ENCODE measurements around the gene WDHD1. TPM values are rescaled to one million over a fixed set of nuclear protein-coding genes. Genes with fewer than 3 reads are reported as not detected.
"Not testable (repeated sequence)": the region's sequence is repeated elsewhere in the genome, so short reads cannot be mapped to it uniquely, and the experiment has no call there.

Gene WDHD1
- total RNA-seq, 2 experiments from 2014 or later, result 33.5 to 60.3 TPM

DNA sequence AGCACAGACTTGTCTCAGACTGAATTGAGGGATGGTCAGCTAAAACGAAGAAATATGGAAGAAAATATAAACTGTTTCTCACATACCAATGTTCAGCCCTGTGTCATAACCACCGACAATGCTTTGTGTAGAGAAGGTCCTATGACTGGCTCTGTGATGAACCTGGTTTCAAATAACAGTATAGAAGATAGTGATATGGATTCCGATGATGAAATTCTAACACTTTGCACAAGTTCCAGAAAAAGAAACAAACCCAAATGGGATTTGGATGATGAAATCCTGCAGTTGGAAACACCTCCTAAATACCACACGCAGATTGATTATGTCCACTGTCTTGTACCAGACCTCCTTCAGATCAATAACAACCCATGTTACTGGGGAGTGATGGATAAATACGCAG, 16.6 kb upstream of the WDHD1 start:
- Histone ChIP-seq H3K9me2 (ENCODE audit: insufficient read depth, low read length) (no peaks in the 10 kb centered on the region), H3K4me1 (ENCODE audit: insufficient read depth, low read length, poor library complexity, severe bottlenecking) (no peaks in the 10 kb centered on the region), H3K4me2 (ENCODE audit: low read length) (no peak overlapping the region), H3K79me2 (ENCODE audit: insufficient read depth, low read depth, low read length) (peaks cover 27% of the 10 kb centered on the region), H3K4me3 (ENCODE audit: low read depth, low read length, poor library complexity, severe bottlenecking) (no peak overlapping the region), H3K36me3 (ENCODE audit: insufficient read depth, low read length) (peaks cover 64% of the 10 kb centered on the region), H4K20me1 (ENCODE audit: insufficient read depth, low read length) (no peaks in the 10 kb centered on the region), H3K27ac (ENCODE audit: low read depth, low read length, poor library complexity, severe bottlenecking) (no peak overlapping the region), H3K9me3 (ENCODE audit: low read length) (no peaks in the 10 kb centered on the region; the same call in 1 of the 2 replicates), H2AFZ (ENCODE audit: low read length) (no peak overlapping the region)
- TSS peak; percentile 15 for BruUV-seq (replicated peaks)
- ChIA-PET CTCF (ENCODE audit: unreplicated experiment) (no interaction called here), POLR2A (interaction anchor here (2.7 kb wide), 1 partner anchor 16 kb away, joined by 19 read pairs; the partner anchor contains the start of genes SOCS4 and WDHD1)
- TF ChIP-seq, protein P1, sequence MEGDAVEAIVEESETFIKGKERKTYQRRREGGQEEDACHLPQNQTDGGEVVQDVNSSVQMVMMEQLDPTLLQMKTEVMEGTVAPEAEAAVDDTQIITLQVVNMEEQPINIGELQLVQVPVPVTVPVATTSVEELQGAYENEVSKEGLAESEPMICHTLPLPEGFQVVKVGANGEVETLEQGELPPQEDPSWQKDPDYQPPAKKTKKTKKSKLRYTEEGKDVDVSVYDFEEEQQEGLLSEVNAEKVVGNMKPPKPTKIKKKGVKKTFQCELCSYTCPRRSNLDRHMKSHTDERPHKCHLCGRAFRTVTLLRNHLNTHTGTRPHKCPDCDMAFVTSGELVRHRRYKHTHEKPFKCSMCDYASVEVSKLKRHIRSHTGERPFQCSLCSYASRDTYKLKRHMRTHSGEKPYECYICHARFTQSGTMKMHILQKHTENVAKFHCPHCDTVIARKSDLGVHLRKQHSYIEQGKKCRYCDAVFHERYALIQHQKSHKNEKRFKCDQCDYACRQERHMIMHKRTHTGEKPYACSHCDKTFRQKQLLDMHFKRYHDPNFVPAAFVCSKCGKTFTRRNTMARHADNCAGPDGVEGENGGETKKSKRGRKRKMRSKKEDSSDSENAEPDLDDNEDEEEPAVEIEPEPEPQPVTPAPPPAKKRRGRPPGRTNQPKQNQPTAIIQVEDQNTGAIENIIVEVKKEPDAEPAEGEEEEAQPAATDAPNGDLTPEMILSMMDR (conservative IDR thresholded peaks at IDR 0.05; ENCODE audit: low read length), result no peak
- no peak for TF ChIP-seq EZH2phosphoT487 (IDR thresholded peaks at IDR 0.05; ENCODE audit: borderline replicate concordance, low read depth, low read length)
- intact Hi-C loops (cut with micrococcal nuclease; ENCODE audit: unreplicated experiment), result no loop called here
- DNase-seq (ENCODE audit: low spot score), result no peak

DNA sequence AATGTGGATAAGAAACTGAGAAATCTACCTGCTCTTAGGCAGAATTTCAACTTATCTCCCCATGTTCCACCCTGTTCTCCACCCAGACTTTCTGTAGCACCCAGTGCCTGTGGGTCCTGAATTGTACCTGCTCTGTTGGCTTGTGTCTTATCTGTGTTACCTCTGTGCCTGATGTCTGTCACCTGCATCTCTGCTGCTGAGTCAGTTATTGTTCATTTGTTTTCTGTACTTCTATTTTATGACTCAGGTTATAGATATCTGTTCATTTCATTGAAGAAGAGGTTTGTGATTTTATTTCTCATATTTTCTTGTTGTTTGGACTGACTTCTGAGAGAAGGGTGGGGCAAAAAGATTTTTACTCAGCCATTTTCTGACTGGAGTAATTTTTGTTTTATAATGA, 11.8 kb upstream of the WDHD1 start:
- H3K9me2 ChIP-seq (ENCODE audit: insufficient read depth, low read length), result no peaks in the 10 kb centered on the region
- H3K4me2 ChIP-seq (ENCODE audit: low read length), result no peak overlapping the region
- no peak for DNase-seq (ENCODE audit: low spot score)
- no peak overlapping the region for H3K27ac ChIP-seq (ENCODE audit: low read depth, low read length, poor library complexity, severe bottlenecking)
- H4K20me1 ChIP-seq (ENCODE audit: insufficient read depth, low read length), result no peaks in the 10 kb centered on the region
- H3K4me3 ChIP-seq (ENCODE audit: low read depth, low read length, poor library complexity, severe bottlenecking), result no peak overlapping the region
- no peaks in the 10 kb centered on the region for H3K4me1 ChIP-seq (ENCODE audit: insufficient read depth, low read length, poor library complexity, severe bottlenecking)
- peaks cover 54% of the 10 kb centered on the region for H3K79me2 ChIP-seq (ENCODE audit: insufficient read depth, low read depth, low read length)
- BruUV-seq (replicated peaks), result no TSS peak
- CTCF ChIA-PET (ENCODE audit: unreplicated experiment), result no interaction called here
- H3K9me3 ChIP-seq (ENCODE audit: low read length), result peaks cover 5% of the 10 kb centered on the region; the same call in 1 of the 2 replicates
- peaks cover 92% of the 10 kb centered on the region for H3K36me3 ChIP-seq (ENCODE audit: insufficient read depth, low read length)
- intact Hi-C loops (cut with micrococcal nuclease; ENCODE audit: unreplicated experiment), result no loop called here
- POLR2A ChIA-PET, result no interaction called here
- H2AFZ ChIP-seq (ENCODE audit: low read length), result no peak overlapping the region
- no peak for TF ChIP-seq EZH2phosphoT487 (IDR thresholded peaks at IDR 0.05; ENCODE audit: borderline replicate concordance, low read depth, low read length)
- TF ChIP-seq, protein P1 (conservative IDR thresholded peaks at IDR 0.05; ENCODE audit: low read length), result no peak

DNA sequence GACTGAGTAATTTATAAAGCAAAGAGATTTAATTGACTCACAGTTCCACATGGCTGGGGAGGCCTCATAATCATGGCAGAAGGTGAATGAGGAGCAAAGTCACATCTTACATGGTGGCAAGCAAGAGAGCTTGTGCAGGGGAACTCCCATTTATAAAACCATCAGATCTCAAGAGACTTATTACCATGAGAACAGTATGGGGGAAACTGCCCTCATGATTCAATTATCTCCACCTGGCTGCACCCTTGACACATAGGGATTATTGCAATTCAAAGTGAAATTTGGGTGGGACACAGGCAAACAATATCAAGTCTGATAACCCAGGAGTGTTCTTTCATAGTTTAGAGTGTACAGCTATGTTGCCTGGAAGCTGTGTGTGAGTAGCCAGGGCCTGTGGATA, 11.1 kb upstream of the WDHD1 start:
- H3K4me1 ChIP-seq (ENCODE audit: insufficient read depth, low read length, poor library complexity, severe bottlenecking); DNase-seq (ENCODE audit: low spot score); H4K20me1 ChIP-seq (ENCODE audit: insufficient read depth, low read length); CTCF ChIA-PET (ENCODE audit: unreplicated experiment); H3K9me3 ChIP-seq (ENCODE audit: low read length); BruUV-seq (replicated peaks); H3K4me2 ChIP-seq (ENCODE audit: low read length); H3K4me3 ChIP-seq (ENCODE audit: low read depth, low read length, poor library complexity, severe bottlenecking); H2AFZ ChIP-seq (ENCODE audit: low read length); H3K9me2 ChIP-seq (ENCODE audit: insufficient read depth, low read length); H3K27ac ChIP-seq (ENCODE audit: low read depth, low read length, poor library complexity, severe bottlenecking); intact Hi-C loops (cut with micrococcal nuclease; ENCODE audit: unreplicated experiment): not testable (repeated sequence)
- Histone ChIP-seq H3K36me3 (ENCODE audit: insufficient read depth, low read length) (peaks cover 92% of the 10 kb centered on the region), H3K79me2 (ENCODE audit: insufficient read depth, low read depth, low read length) (peaks cover 61% of the 10 kb centered on the region)
- POLR2A ChIA-PET, result interaction anchor here (1.1 to 1.2 kb wide), 2 partner anchors 9 to 34 kb away, joined by 3 to 9 read pairs; no protein-coding TSS in a partner anchor
